ENCODE data around the gene ZBTB20.
"Not testable (repeated sequence)": the region's sequence is repeated elsewhere in the genome, so short reads cannot be mapped to it uniquely, and the experiment has no call there.

The ZBTB20 gene

GRCh38 chr3:115146418-115147328 lies at the start of gene ZBTB20:
Gene ZBTB20 (minus strand): TSS chr3:115147288.
- DNase-seq = peak; percentile 52

DNA sequence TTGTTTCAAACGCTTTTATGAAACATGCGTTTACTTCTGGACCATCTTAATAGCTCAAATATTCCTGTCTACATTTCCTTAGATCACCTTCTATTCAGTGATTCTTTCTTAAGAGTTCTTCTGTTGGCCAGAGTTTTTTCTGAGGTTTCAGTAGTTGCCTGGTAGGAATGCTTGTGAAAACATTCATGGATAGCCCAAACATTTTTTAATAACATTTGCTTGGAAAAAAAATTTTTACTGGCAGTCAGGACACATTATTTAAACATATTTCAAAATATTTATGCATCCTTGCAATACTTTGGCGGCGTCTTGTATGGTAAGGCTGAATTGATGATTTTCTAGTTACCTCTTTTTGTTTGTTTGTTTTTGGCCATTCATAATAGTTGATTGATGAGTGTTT lies 47.4 kb upstream of the ZBTB20 start:
- DNase-seq = no peak

DNA sequence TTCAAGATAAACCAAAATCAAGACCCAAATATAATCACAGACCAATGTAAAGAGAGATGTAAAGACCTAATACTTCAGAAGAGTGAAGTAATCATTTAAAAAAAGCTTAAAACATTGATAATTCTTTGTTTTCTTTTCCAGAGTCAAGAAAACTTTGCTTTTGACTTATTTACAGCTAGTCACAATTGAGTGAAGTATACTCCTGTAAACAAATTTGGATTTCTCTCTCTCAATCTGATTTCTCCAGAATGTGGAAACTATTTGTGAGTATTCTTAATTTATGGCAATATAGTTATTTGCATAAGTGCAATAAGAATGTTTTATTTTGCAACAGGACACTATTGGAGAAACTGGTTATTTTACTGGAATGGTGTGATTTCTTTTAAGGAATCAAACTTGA lies 43.7 kb upstream of the ZBTB20 start:
- no peak for DNase-seq

- no peak for DNase-seq
Measured at GRCh38 chr3:115187149-115187757, 40.2 kb upstream of the ZBTB20 start.

DNA sequence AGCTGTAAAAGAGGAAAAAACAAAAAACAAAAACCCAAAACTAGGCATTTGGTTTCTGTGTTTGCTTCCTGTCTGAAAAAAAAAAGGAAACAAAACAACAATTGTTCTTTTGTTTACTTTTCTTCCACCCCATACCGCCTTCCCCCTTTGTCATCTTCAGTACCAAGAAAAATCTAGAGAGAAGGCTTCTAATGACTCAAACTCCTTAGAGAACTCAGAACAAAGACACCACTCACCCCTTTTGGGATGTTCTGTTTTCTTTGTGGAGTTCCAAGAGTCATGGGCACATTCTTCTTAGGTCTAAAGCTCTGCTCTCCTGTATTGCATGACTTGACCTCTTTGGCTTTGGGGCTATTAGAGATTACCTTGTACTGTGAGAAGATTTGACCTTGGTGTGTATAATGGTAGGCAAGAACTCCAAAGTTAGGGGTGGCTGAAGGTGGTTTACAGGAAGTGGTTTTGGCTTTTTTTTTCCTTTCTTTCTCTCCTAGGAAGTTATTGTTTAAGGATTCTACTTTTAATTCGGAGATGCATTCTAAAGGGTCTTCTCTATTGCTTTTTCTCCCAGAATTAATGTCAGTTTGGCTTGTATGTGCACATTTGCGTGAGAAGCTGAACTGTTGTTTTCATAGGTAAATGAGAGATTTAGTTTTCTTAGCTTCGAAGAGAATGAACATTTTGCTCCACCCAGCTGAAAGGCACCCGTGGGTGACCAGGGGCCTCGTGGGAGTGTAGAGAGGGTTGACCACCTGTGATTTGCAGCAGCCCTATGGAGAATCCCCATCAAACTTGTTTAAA lies 39.5 kb upstream of the ZBTB20 start:
- DNase-seq = no peak

DNA sequence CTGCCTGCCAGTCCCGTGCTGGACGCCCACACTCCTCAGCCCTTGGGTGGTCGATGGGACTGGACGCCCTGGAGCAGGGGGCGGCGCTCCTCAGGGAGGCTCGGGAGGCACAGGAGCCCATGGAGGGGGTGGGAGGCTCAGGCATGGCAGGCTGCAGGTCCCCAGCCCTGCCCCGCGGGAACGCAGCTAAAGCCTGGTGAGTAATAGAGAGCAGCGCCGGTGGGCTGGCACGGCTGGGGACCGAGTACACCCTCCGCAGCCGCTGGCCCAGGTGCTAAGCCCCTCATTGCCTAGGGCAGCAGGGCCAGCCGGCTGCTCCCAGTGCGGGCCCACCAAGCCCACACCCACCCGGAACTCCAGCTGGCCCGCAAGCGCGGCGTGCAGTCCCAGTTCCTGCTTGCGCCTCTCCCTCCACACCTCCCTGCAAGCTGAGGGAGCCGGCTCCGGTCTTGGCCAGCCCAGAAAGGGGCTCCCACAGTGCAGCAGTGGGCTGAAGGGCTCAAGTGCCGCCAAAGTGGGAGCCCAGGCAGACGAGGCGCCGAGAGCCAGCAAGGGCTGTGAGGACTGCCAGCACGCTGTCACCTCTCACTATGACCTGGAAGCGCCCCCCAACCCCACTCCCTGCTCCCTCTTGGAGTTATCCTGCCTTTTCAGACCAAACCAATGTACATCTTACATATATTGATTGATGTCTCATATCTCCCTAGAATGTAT lies 37.9 kb upstream of the ZBTB20 start:
- DNase-seq = not testable (repeated sequence)

- DNase-seq = not testable (repeated sequence)
Measured at GRCh38 chr3:115178930-115179329, 31.8 kb upstream of the ZBTB20 start.

- no peak for DNase-seq
Measured at GRCh38 chr3:115169808-115170207, 22.7 kb upstream of the ZBTB20 start.

- no peak for DNase-seq
Measured at GRCh38 chr3:115165701-115166100, 18.6 kb upstream of the ZBTB20 start.

- no peak for DNase-seq
Measured at GRCh38 chr3:115165266-115165665, 18.2 kb upstream of the ZBTB20 start.

DNA sequence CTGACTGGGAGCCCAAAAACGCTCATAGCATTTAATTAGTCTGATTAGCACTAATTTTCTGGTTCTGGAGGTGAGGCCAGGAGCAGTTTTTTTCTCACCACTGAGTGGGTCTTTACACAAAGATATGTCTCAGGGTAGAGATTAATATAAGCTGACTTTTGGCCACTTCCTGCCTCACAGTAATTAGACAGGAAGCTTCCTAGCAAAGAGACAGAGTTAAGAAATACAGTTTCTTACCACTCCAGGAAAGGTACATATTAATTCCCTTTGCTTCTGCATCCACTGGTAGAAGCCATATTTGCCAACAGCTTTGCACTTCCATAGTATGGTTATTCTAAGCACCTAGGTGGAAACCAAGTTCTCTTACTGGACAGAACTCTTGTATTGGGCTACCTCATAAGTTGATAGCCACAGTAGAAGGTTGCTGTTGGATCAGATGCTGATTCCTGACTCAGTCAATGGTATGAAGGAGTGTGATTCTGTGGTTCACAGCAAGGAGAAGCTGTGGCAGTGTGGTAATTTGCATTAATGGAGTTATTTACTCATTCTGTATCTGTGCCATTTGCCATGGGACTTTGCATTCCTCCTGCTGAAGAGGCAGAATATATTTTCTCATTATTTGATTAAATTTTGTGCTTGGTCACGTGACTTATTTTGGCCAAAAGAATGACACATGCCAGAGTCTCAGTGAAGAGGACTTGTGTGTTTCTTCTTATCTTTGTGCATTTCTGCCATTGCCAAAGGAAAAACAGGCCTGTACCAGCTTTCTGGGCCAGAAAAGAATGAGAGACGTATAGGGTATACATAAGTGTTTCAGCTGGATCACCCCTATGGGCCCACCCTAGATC lies 17.5 kb upstream of the ZBTB20 start:
- no peak for DNase-seq

- no peak for DNase-seq
Measured at GRCh38 chr3:115162759-115163158, 15.7 kb upstream of the ZBTB20 start.

- DNase-seq = no peak
Measured at GRCh38 chr3:115161866-115162265, 14.8 kb upstream of the ZBTB20 start.

GRCh38 chr3:115161168-115161834 lies 14.2 kb upstream of the ZBTB20 start:
- no peak for DNase-seq

- no peak for DNase-seq
Measured at GRCh38 chr3:115160295-115160694, 13.2 kb upstream of the ZBTB20 start.

DNA sequence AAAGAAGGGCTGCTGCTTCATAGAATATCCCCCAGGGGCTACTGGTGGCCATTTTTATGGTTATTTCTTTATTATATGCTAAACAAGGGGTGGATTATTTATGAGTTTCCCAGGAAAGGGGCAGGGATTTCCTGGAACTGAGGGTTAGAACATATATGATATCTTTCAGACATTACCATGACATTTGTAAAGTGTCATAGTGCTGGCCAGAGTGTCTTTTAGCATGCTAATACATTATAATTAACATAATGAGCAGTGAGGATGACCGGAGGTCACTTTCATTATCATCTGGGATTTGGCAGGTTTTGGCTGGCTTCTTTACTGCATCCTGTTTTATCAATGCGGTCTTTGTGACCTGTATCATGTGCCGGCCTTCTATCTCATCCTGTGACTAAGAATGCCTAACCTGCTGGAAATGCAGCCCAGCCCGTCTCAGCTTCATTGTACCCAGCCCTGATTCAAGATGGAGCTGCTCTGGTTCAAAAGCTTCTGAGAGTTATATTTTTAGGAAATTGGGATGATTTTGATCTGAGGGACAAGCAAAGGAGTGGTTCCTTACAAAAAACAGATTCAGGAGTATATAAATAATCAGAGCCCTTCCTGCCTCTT lies 9.1 kb upstream of the ZBTB20 start:
- DNase-seq = no peak

DNA sequence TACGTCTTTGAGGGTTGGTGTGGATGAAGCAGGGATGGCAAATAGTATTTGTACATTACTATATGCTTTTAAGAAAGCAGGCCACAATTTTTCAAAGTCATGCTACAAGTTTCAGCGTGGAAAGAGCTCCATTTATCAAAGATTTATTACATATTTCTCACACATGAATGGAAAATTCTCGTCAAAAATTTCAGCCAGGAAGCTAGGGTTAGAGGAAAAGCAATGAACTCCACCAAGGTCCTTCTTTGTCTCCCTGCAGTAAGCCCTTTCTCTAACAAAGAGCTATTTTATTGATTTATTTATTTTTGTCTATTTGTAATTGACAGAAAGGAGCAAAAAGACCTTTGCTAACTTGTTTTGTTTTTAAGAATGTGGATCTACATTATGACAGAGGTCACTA lies 7.5 kb upstream of the ZBTB20 start:
- no peak for DNase-seq

- no peak for DNase-seq
Measured at GRCh38 chr3:115151921-115152320, 4.8 kb upstream of the ZBTB20 start.

DNA sequence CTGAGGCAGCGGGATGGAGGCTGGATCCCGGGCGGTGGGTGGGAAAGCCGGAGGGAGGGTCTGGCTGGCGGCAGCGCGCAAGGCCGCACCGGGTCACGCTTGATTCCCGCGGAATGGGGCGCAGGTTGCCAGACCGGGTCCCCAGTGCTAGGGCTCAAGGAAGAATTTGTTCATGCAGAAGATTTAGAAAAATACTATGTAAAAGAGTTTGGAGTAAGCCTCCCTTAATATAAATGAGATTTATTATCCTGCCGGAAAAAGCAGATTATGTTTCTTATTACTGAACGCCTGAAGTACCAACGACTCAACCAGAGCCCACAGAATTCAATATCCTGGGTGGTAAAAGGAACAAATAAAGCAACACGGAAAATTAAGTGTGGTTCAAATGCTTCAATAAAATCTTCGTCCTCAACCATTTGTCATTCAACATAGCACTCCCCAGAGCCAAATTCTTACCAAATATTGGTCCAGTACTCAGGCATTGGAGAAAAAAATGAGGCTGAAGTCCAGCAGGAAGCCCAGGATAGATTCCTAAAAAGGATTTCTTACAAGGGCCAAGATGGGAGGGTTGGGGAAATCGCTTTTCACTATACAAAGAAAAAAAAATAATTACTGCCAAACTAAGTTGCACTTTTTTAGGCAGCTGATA lies 1.2 kb upstream of the ZBTB20 start:
- DNase-seq = no peak

Data from activated T-cell treated with anti-CD3 and anti-CD28 coated beads for 4 hours (primary cell).